GM12873 (cell line): ENCODE data around the gene PTN.

ENCODE experiments used
- TF ChIP-seq, protein P1 (sequence below): IDR thresholded peaks from 2 replicates; pipeline ENCODE4 v1.5.1; 2012; ENCODE audit warnings: low read depth, mild to moderate bottlenecking, moderate library complexity, low read length, control low read depth; ENCODE audit not compliant: insufficient read depth; ENCODE audit errors: missing control alignments

PTN gene

DNA sequence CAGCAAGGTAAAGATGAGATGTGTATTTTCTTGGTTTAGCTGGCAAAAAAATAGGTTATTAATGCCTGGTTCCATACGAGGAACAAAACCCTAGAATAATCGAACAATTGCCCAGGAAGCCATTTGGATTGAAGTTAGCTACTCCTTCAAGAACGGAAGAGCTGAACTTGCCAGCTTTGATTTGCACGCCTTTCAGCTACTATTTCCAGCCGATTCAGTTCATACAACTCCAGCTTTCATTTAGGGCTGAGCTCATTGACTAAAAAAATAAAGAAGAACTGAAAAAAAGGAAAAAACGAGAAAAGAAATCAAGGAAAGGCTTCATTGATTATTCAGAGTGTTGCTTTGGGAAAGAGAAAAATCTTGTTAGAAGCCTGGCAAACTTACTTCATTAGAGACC, 60.4 kb downstream of the PTN start:
- TF ChIP-seq, protein P1, sequence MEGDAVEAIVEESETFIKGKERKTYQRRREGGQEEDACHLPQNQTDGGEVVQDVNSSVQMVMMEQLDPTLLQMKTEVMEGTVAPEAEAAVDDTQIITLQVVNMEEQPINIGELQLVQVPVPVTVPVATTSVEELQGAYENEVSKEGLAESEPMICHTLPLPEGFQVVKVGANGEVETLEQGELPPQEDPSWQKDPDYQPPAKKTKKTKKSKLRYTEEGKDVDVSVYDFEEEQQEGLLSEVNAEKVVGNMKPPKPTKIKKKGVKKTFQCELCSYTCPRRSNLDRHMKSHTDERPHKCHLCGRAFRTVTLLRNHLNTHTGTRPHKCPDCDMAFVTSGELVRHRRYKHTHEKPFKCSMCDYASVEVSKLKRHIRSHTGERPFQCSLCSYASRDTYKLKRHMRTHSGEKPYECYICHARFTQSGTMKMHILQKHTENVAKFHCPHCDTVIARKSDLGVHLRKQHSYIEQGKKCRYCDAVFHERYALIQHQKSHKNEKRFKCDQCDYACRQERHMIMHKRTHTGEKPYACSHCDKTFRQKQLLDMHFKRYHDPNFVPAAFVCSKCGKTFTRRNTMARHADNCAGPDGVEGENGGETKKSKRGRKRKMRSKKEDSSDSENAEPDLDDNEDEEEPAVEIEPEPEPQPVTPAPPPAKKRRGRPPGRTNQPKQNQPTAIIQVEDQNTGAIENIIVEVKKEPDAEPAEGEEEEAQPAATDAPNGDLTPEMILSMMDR = no peak

DNA sequence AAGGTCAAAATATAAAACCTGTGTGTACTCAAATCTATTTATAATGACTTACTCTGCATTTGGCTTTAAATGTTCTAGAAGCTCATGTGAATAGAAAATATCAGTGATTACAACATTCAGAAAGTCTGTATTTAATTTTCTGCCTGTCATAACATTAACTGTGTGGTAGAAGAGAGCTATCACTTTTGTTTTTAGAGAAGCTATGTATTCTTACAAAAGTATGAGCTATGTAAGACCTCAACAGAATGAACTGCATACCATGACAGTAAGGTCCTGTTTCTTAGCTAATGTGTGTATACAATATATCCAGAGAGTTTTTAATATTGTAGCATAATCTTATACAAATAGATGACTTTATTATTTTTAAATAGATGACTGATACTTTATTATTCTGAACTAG, 61.5 kb downstream of the PTN start:
- TF ChIP-seq, protein P1 = no peak

DNA sequence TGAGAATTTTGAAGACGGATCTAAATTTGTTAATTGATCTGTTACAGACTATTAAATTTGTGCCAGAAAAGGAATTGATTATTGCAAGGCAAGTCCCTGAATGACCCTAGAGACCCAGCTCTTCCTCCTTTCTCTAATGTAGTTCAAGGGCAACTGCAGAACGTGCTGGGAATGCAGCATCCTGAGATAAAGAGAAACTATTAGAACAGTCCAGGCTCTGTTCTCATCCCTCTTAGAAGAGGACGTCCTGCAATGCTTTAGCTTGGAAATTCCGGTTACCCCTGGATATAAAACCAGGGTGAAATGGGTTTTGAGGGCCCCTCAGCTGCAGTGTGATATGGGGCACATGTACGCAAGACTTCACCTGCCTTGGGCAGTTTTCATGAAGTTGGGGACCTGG, 67.3 kb downstream of the PTN start:
- TF ChIP-seq, protein P1 = no peak

DNA sequence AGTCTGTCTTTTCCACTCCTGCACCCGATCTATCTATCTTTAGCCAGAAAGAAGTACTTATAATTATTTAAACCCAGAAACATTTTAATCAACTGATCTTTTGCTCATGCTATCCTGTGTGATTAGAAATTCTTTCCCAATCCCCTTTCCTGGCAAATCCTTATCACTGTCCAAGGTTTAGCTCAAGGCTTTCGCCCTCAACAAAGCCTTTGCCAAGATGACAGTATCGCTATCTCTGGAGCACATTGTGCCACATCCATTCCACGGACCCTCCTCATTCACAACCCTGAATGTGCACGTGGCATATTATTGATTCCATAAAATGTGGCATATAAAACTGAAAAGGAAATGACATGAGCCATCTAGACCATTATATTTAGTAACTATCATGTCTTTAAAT, 71.3 kb downstream of the PTN start:
- TF ChIP-seq, protein P1 = no peak

DNA sequence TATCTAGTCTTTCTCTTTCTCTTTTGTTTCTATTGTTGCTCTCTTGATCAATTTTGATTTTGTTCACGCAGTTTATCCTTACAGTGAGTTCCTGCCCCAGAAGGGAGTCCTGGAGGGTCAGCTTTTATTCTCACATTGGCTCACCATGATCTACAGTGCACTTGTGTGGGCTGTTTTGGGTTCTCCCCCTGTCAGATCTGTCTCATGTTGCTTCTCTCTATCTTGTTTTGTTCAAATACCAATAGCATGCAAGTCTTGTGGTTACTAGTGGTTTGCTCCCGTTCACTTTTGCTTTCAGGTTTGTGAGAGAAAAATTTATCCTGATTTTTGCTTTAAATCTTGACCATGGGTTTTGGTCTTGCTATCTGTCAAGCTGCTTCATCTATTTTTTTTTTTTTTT, 74.3 kb downstream of the PTN start:
- TF ChIP-seq, protein P1 = no peak

DNA sequence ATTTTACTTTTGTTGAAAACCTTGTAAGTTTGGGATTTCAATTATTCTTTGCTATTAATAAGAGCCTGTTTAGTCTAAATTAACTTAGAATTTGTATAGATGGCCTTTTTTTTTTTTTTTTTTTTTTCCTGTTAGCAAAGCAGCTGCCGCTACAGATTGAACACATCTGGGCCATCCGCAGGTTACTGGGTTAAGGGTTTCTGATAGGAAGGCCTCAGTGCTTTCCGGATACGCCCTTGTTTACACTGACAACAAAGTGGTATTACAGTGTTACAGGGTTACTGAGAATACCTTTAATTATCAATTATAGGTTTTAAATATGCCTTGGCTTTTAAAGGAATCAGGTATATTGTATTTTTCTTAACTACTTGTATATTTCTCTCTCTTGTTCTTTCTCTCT, 76.8 kb downstream of the PTN start:
- TF ChIP-seq, protein P1 = no peak

DNA sequence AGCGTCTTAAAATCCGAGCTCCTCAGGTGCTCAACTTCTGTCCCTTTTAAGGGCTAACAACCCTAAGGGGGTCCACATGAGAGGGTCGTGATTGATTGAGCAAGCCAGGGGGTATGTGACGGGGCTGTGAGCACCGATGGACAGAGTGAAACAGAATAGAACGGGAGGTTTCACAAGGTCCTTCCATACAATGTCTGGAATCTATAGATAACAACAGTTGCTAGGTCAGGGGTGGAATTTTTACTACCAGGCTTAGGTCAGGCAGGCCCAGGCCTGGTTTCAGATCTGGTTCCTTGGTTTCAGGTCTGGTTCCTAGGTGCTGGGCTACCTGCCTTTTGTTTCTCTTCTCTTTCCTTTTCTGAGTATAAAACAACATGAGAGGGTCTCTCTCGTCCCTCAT, 80.9 kb downstream of the PTN start:
- TF ChIP-seq, protein P1 = no peak
